ENCODE results near the gene KCTD16.

The KCTD16 gene

GRCh38 chr5:144209361-144209760 lies 38.7 kb downstream of the KCTD16 start:
- Histone ChIP-seq H3K9me3 (replicated peaks; ENCODE audit: insufficient read depth, low read length) (no peaks in the 10 kb centered on the region), H3K4me1 (ENCODE audit: low read length) (no peaks in the 10 kb centered on the region), H3K79me2 (ENCODE audit: low read length) (no peaks in the 10 kb centered on the region), H3K27ac (ENCODE audit: low read length) (no peak overlapping the region), H3K4me3 (ENCODE audit: low read length) (no peak overlapping the region), H3K27me3 (replicated peaks; ENCODE audit: insufficient read depth, low read length) (no peaks in the 10 kb centered on the region), H3K9ac (ENCODE audit: low read length) (no peak overlapping the region), H3K36me3 (replicated peaks; ENCODE audit: insufficient read depth, low read length) (no peaks in the 10 kb centered on the region), H2AFZ (ENCODE audit: low read length) (no peak overlapping the region), H3K9me2 (replicated peaks; ENCODE audit: insufficient read depth, low read length) (no peaks in the 10 kb centered on the region), H3F3A (ENCODE audit: insufficient read depth, low read length) (no peaks in the 10 kb centered on the region), H3K4me2 (ENCODE audit: low read depth, low read length) (no peak overlapping the region), H4K20me1 (ENCODE audit: insufficient read depth, low read length) (no peaks in the 10 kb centered on the region)
- TF ChIP-seq EZH2phosphoT487 (IDR thresholded peaks at IDR 0.05; ENCODE audit: low read length) = no peak
- no peak for TF ChIP-seq CTCF (IDR thresholded peaks at IDR 0.05; ENCODE audit: low read length)
- no peak for TF ChIP-seq EZH2 (optimal IDR thresholded peaks at IDR 0.05; ENCODE audit: low read depth, low read length)
- no peak for DNase-seq

GRCh38 chr5:144210655-144211054 lies 40.0 kb downstream of the KCTD16 start:
- Histone ChIP-seq H4K20me1 (ENCODE audit: insufficient read depth, low read length) (no peaks in the 10 kb centered on the region), H3K27ac (ENCODE audit: low read length) (no peak overlapping the region), H3K4me3 (ENCODE audit: low read length) (no peak overlapping the region), H2AFZ (ENCODE audit: low read length) (no peak overlapping the region), H3K27me3 (replicated peaks; ENCODE audit: insufficient read depth, low read length) (no peaks in the 10 kb centered on the region), H3K36me3 (replicated peaks; ENCODE audit: insufficient read depth, low read length) (no peaks in the 10 kb centered on the region), H3K9ac (ENCODE audit: low read length) (no peak overlapping the region), H3K4me2 (ENCODE audit: low read depth, low read length) (no peak overlapping the region), H3F3A (ENCODE audit: insufficient read depth, low read length) (no peaks in the 10 kb centered on the region), H3K79me2 (ENCODE audit: low read length) (no peaks in the 10 kb centered on the region), H3K9me3 (replicated peaks; ENCODE audit: insufficient read depth, low read length) (no peaks in the 10 kb centered on the region), H3K4me1 (ENCODE audit: low read length) (no peaks in the 10 kb centered on the region), H3K9me2 (replicated peaks; ENCODE audit: insufficient read depth, low read length) (no peaks in the 10 kb centered on the region)
- TF ChIP-seq CTCF (IDR thresholded peaks at IDR 0.05; ENCODE audit: low read length) (no peak), EZH2 (optimal IDR thresholded peaks at IDR 0.05; ENCODE audit: low read depth, low read length) (no peak), EZH2phosphoT487 (IDR thresholded peaks at IDR 0.05; ENCODE audit: low read length) (no peak)
- no peak for DNase-seq

DNA sequence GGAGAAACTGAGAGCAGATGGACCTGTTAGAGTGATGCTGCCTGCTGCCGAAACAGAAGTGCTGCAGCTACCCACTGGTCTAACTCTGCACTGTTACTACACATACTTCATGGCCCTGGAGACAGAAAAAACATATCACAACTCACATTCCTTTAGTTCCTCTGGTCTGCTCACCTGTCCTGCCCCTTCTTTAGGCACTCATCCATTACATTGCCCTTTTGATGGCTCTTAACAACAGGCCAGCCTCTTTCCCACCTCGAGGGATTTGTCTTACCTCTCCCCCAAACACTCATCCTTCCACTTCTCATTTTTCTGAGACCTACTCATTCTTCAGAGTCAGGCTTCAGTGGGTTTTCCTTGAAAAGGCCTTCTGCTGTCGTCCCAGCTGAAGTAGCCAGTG lies 49.2 kb downstream of the KCTD16 start:
- no peaks in the 10 kb centered on the region for H3K4me1 ChIP-seq (ENCODE audit: low read length)
- no peaks in the 10 kb centered on the region for H3K27me3 ChIP-seq (replicated peaks; ENCODE audit: insufficient read depth, low read length)
- no peaks in the 10 kb centered on the region for H4K20me1 ChIP-seq (ENCODE audit: insufficient read depth, low read length)
- no peak for DNase-seq
- H3K79me2 ChIP-seq (ENCODE audit: low read length) = no peaks in the 10 kb centered on the region
- H3K9me3 ChIP-seq (replicated peaks; ENCODE audit: insufficient read depth, low read length) = no peaks in the 10 kb centered on the region
- TF ChIP-seq CTCF (IDR thresholded peaks at IDR 0.05; ENCODE audit: low read length) (no peak), EZH2 (optimal IDR thresholded peaks at IDR 0.05; ENCODE audit: low read depth, low read length) (no peak), EZH2phosphoT487 (IDR thresholded peaks at IDR 0.05; ENCODE audit: low read length) (no peak)
- no peaks in the 10 kb centered on the region for H3K9me2 ChIP-seq (replicated peaks; ENCODE audit: insufficient read depth, low read length)
- no peak overlapping the region for H3K4me3 ChIP-seq (ENCODE audit: low read length)
- no peak overlapping the region for H3K9ac ChIP-seq (ENCODE audit: low read length)
- no peak overlapping the region for H3K4me2 ChIP-seq (ENCODE audit: low read depth, low read length)
- H3F3A ChIP-seq (ENCODE audit: insufficient read depth, low read length) = no peaks in the 10 kb centered on the region
- H3K27ac ChIP-seq (ENCODE audit: low read length) = no peak overlapping the region
- no peak overlapping the region for H2AFZ ChIP-seq (ENCODE audit: low read length)
- H3K36me3 ChIP-seq (replicated peaks; ENCODE audit: insufficient read depth, low read length) = no peaks in the 10 kb centered on the region
